ENCODE measurements around the gene MACROD1. TPM values are rescaled to one million over a fixed set of nuclear protein-coding genes. Genes with fewer than 3 reads are reported as not detected.

MACROD1 gene
- total and polyA plus RNA-seq, 2 donors (not counting 3 experiments of a cell fraction or from before 2014, with no cell fraction given), result 11.0 to 16.2 TPM

DNA sequence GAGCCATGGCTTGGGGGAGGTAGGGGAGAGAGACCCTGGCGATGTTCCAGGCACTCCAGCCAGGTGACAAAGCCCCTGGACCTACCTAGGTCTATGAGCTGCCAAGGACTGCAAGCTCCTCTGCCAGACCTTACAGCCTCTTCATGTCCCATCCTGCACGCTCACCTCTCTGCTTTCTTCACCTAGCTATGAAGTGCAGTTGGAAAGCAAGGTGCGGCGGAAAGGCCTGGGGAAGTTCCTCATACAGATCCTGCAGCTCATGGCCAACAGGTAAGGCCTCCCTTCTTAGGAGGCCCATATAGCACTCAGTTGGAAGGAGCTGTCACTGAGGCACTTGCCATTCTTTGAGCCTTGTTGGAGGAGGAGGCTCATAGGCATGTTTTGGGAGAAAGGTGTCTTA lies 213.3 kb downstream of the MACROD1 start:
- dilution Hi-C loops (cut with MboI; ENCODE audit: extremely low pct_ligation_motif_present, low sequenced_read_pairs) (no loop called here), intact Hi-C loops (cut with micrococcal nuclease) (no loop called here)
- TF ChIP-seq GATA2 (IDR thresholded peaks at IDR 0.05; ENCODE audit: insufficient read depth, insufficient read length, low read depth, low read length) (no peak), FOS (IDR thresholded peaks at IDR 0.05; ENCODE audit: borderline replicate concordance, insufficient read depth, low read length) (no peak), MYC (IDR thresholded peaks at IDR 0.05; ENCODE audit: low read depth, low read length) (no peak), POLR2AphosphoS5 (IDR thresholded peaks at IDR 0.05; ENCODE audit: insufficient read depth, low read depth, low read length) (no peak), EZH2 (IDR thresholded peaks at IDR 0.05; ENCODE audit: borderline replicate concordance, low read depth, low read length, severe bottlenecking) (no peak), POLR2A (IDR thresholded peaks at IDR 0.05; ENCODE audit: low read depth, low read length) (no peak), JUN (IDR thresholded peaks at IDR 0.05; ENCODE audit: borderline replicate concordance, insufficient read depth, insufficient read length, low read depth) (no peak)
- TF ChIP-seq, protein P1, sequence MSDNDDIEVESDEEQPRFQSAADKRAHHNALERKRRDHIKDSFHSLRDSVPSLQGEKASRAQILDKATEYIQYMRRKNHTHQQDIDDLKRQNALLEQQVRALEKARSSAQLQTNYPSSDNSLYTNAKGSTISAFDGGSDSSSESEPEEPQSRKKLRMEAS (IDR thresholded peaks at IDR 0.05; ENCODE audit: insufficient read depth, insufficient read length), result no peak
- TF ChIP-seq, protein P2, sequence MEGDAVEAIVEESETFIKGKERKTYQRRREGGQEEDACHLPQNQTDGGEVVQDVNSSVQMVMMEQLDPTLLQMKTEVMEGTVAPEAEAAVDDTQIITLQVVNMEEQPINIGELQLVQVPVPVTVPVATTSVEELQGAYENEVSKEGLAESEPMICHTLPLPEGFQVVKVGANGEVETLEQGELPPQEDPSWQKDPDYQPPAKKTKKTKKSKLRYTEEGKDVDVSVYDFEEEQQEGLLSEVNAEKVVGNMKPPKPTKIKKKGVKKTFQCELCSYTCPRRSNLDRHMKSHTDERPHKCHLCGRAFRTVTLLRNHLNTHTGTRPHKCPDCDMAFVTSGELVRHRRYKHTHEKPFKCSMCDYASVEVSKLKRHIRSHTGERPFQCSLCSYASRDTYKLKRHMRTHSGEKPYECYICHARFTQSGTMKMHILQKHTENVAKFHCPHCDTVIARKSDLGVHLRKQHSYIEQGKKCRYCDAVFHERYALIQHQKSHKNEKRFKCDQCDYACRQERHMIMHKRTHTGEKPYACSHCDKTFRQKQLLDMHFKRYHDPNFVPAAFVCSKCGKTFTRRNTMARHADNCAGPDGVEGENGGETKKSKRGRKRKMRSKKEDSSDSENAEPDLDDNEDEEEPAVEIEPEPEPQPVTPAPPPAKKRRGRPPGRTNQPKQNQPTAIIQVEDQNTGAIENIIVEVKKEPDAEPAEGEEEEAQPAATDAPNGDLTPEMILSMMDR (IDR thresholded peaks at IDR 0.05; ENCODE audit: extremely low read depth in 1 of 2, insufficient read depth in 1 of 2, low read depth in 1 of 2, low read length in 2 of 2), result no peak
- Histone ChIP-seq H3K27me3 (ENCODE audit: control insufficient read depth in 2 of 2, insufficient read depth in 2 of 2, low read length in 2 of 2) (no peaks in the 10 kb centered on the region), H3K4me2 (ENCODE audit: insufficient read depth, low read length) (no peak overlapping the region), H2AFZ (ENCODE audit: low read depth, low read length) (no peak overlapping the region), H3K36me3 (ENCODE audit: control insufficient read depth in 2 of 2, extremely low read depth in 1 of 2, insufficient read depth in 2 of 2, low read length in 2 of 2) (peaks cover 7 to 37% of the 10 kb centered on the region in 2 experiments), H3K79me2 (ENCODE audit: control insufficient read depth, insufficient read depth, low read length) (no peaks in the 10 kb centered on the region), H3K4me3 (replicated peaks in 1 of 3; ENCODE audit: insufficient read depth in 1 of 3, low read depth in 1 of 3, low read length in 3 of 3) (no peak overlapping the region), H3K27ac (ENCODE audit: insufficient read depth, low read depth, low read length) (no peak overlapping the region), H3K9ac (replicated peaks; ENCODE audit: extremely low read depth, insufficient read depth, low read length) (no peak overlapping the region), H4K20me1 (replicated peaks; ENCODE audit: control insufficient read depth, extremely low read depth, insufficient read depth, low read length) (no peaks in the 10 kb centered on the region), H3K9me3 (replicated peaks; ENCODE audit: control insufficient read depth, insufficient read depth, low read length) (no peaks in the 10 kb centered on the region), H3K9me1 (replicated peaks; ENCODE audit: control insufficient read depth, extremely low read depth, insufficient read depth, low read length) (no peaks in the 10 kb centered on the region), H3K4me1 (ENCODE audit: control insufficient read depth, extremely low read depth, insufficient read depth, low read length) (no peaks in the 10 kb centered on the region)
- no TSS peak for BruUV-seq (replicated peaks)
- no peak for FAIRE-seq
- DNase-seq (ENCODE audit: low read depth, low spot score), result no peak
- ChIA-PET CTCF (no interaction called here), POLR2A (no interaction called here)

Measured in endothelial cell of umbilical vein (primary cell).